ENCODE measurements around the gene FBXW8. TPM values are rescaled to one million over a fixed set of nuclear protein-coding genes. Genes with fewer than 3 reads are reported as not detected.

Gene FBXW8
- total RNA-seq, 2 donors from 2014 or later = 7.9 to 9.0 TPM

DNA sequence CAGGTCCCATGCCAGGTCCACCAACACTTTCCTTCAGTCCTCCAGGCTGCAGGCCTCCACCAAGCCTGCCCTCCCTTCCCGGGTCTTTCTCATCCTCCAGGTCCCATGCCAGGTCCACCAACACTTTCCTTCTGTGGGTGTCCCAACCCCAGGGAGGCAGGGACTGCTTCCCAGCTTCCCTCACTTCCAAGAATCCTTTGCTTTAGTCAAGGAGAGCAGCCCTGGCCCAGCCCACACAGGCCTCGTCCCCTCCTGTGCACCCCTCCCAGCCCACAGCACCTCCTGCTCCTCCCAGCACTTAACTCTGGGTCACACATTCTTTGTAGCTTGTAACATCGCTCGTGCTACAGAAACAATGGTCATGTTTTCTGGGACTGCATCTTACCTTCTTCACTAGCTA is 115.6 kb downstream of the FBXW8 start:
- H3K4me3 ChIP-seq = no peak overlapping the region
- H3K4me1 ChIP-seq = peaks cover 0 to 22% of the 10 kb centered on the region in 2 donors
- no peaks in the 10 kb centered on the region for H3K9me3 ChIP-seq
- peaks cover 32% of the 10 kb centered on the region for H3K36me3 ChIP-seq
- peak overlapping the region; percentile 52 to 58 for H3K27ac ChIP-seq
- no peaks in the 10 kb centered on the region for H3K27me3 ChIP-seq
- TF ChIP-seq, protein P1, sequence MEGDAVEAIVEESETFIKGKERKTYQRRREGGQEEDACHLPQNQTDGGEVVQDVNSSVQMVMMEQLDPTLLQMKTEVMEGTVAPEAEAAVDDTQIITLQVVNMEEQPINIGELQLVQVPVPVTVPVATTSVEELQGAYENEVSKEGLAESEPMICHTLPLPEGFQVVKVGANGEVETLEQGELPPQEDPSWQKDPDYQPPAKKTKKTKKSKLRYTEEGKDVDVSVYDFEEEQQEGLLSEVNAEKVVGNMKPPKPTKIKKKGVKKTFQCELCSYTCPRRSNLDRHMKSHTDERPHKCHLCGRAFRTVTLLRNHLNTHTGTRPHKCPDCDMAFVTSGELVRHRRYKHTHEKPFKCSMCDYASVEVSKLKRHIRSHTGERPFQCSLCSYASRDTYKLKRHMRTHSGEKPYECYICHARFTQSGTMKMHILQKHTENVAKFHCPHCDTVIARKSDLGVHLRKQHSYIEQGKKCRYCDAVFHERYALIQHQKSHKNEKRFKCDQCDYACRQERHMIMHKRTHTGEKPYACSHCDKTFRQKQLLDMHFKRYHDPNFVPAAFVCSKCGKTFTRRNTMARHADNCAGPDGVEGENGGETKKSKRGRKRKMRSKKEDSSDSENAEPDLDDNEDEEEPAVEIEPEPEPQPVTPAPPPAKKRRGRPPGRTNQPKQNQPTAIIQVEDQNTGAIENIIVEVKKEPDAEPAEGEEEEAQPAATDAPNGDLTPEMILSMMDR (IDR thresholded peaks at IDR 0.05) = no peak
- DNase-seq (ENCODE audit: low spot score) = no peak

DNA sequence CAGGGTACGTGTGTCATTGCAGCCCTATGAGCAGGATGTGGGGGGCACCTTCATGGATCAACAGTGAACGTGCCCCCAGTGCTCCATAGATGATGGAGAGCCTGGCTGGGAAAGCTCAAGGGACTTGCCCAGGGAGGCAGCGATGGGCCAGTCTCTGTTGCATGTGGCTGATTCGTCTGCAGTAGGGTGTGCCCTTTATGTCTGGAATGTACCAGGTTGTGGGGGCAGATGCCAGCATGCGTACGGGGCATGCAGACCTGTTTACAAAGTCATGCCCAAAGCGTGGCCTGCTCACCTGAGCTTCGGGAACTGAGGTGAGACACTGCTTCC is 116.1 kb downstream of the FBXW8 start:
- Histone ChIP-seq H3K36me3 (peaks cover 32% of the 10 kb centered on the region), H3K27me3 (no peaks in the 10 kb centered on the region), H3K27ac (peak overlapping the region in 1 of 2 donors; percentile 52), H3K9me3 (no peaks in the 10 kb centered on the region), H3K4me3 (no peak overlapping the region), H3K4me1 (peaks cover 0 to 22% of the 10 kb centered on the region in 2 donors)
- no peak for DNase-seq (ENCODE audit: low spot score)
- TF ChIP-seq, protein P1 (IDR thresholded peaks at IDR 0.05) = no peak

DNA sequence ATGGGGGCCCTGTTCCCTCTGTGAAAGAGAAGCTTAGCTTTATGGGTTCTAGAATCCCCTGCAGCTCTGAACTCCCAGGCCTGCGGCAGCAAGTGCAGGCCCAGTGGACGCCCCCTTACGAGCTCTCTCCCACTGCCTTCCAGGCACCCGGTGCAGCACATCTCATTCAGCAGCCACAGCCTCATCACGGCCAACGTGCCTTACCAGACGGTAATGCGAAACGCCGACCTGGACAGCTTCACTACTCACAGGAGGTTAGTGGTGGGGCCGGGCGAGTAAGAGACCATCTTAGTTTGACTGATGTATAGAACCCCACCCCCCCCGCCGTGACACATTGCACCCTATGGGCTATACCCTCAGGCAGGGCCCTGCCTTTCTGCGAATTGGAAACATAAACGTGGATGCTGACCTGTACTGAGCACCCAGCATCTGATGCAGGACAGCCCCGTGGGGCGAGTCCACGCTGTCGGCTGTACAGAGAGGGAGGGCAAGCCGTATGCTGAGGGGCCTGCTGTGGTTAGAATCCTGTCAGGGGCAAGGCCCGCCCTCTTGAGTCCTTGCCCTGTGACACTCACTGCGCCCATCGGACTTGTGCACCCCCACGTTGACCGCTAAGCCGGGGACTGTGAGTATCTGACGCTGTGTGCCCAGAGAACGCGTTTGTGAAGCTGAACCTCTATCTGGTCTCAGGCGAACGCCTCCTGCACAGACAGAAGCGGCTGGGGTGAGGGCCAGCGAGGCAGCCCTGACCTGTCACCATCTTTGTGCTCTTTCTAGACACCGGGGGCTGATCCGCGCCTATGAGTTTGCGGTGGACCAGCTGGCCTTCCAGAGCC is 116.7 kb downstream of the FBXW8 start:
- no peak overlapping the region for H3K27ac ChIP-seq
- DNase-seq (ENCODE audit: low spot score) = no peak
- H3K36me3 ChIP-seq = peaks cover 32% of the 10 kb centered on the region
- H3K9me3 ChIP-seq = no peaks in the 10 kb centered on the region
- TF ChIP-seq, protein P1 (IDR thresholded peaks at IDR 0.05) = no peak
- no peak overlapping the region for H3K4me3 ChIP-seq
- H3K27me3 ChIP-seq = no peaks in the 10 kb centered on the region
- H3K4me1 ChIP-seq = peaks cover 0 to 22% of the 10 kb centered on the region in 2 donors

DNA sequence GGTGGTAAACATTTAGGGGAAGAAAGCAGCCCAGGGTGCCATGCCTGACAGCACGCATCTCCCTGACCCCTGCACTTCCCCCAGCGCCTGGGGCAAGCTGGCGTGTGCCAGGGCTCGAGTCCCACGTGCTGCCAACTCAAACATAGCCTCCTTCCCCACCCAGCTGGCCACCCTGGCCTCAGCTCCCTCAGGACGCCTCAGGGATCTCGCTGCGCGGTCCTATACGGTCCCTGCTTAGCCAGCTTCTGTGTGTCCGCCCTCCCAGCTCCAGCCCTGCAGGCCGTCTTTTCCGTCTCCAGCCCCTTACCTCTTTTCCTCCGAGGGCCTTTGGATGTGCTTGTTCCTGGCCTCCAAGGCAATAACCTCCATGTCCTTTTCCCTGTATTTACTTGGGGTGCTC is 117.5 kb downstream of the FBXW8 start:
- H3K4me1 ChIP-seq = peaks cover 0 to 30% of the 10 kb centered on the region in 2 donors
- H3K36me3 ChIP-seq = peaks cover 32% of the 10 kb centered on the region
- no peak overlapping the region for H3K4me3 ChIP-seq
- no peak overlapping the region for H3K27ac ChIP-seq
- TF ChIP-seq, protein P1 (IDR thresholded peaks at IDR 0.05) = no peak
- no peaks in the 10 kb centered on the region for H3K27me3 ChIP-seq
- no peak for DNase-seq (ENCODE audit: low spot score)
- no peaks in the 10 kb centered on the region for H3K9me3 ChIP-seq

DNA sequence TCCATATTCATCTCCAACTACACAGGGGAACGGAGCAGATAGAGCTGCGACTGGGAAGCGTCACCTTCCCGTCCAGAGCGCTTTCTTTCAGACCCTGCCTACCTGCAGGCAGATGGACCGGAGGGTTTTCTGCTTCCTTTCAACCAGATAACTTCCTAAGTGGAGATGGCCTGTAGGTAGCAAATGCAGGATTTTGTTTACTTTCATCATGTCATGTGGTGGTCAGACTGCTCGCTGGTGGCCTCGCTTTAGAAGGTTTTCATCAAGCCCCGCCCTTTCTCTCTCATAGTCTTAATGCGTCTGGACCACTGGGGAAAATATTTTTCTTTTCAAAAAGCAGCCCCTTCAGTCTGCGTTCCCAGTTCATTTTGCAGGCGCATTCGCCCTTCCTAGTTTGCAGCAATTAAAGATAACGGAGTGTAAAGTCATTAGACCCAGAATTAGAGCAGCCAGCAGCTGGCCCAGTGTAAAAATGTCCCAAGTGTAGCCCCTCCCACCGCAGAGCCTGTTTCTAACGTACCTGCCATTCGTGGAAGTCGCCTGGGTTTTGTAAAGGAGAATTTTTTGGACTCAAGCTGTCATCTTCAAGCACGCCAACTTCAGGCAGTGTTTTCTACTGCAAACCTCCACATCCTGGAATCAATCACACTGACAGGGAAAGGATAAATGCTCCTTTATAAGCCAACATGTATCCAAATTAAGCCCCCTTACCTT is 119.6 kb downstream of the FBXW8 start:
- H3K36me3 ChIP-seq = peaks cover 12% of the 10 kb centered on the region
- TF ChIP-seq, protein P1 (IDR thresholded peaks at IDR 0.05) = no peak
- H3K27me3 ChIP-seq = no peaks in the 10 kb centered on the region
- no peak for DNase-seq (ENCODE audit: low spot score)
- H3K9me3 ChIP-seq = no peaks in the 10 kb centered on the region
- H3K4me3 ChIP-seq = no peak overlapping the region
- peak overlapping the region; percentile 45 to 67 for H3K27ac ChIP-seq
- peaks cover 0 to 42% of the 10 kb centered on the region in 2 donors for H3K4me1 ChIP-seq

Measured in right atrium auricular region (tissue), 2 donors.